ENCODE results near the gene C6orf52.
"Not testable (repeated sequence)": the region's sequence is repeated elsewhere in the genome, so short reads cannot be mapped to it uniquely, and the experiment has no call there.

C6orf52 gene

DNA sequence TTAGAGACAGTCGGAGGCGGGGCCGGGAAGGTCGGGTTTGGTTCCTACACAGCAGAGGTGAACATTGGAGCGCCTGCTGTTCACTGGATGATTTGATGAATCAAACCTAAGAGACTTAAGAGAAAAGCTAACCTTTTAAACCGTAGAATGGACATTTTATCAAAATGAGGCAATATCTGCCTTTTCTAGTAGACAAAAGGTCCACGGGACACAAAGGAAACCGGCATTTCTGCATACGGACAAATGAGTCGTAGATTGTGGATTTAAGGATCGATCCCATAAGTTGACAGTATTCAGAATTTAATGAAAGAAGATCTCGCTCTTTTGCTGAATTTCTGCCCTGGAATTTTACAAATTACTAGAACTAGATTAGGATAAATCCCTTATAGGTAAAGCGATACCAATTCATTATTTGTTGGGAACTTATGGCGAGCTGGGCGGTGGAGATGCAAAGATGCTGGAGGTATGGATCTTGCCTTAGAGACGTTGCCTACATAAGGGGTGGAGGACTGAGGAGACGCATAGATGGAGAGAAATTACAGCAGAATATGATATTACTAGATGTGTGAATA is 756 bp upstream of the C6orf52 start:
- no peak for DNase-seq

DNA sequence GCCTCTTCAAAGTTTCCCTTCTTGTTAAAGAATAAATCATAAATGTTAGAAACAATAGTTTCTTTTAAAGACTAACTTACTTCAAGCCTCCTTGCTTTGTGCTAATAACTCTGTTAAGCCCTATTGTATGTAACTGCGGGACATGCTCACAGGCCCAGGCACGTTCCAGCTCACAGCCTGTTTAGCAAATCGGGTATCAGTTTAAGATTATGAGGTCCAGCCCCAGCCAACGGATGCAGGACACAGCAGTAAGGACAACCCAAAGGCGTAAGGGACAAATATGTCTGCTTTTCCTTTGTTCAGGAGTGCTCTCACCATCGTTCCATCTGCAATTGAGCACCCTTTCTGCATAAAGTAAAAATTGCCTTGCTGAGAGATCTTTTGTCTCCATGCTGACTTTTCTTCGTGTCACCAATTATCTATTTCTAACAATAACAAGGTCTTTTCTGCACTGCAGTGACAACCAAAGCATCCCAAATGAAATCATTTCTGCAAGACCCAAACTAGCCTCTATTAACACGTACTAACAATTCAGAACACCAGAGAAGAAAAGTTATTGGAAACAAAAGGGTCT is 1.4 kb downstream of the C6orf52 start:
- DNase-seq, result no peak

DNA sequence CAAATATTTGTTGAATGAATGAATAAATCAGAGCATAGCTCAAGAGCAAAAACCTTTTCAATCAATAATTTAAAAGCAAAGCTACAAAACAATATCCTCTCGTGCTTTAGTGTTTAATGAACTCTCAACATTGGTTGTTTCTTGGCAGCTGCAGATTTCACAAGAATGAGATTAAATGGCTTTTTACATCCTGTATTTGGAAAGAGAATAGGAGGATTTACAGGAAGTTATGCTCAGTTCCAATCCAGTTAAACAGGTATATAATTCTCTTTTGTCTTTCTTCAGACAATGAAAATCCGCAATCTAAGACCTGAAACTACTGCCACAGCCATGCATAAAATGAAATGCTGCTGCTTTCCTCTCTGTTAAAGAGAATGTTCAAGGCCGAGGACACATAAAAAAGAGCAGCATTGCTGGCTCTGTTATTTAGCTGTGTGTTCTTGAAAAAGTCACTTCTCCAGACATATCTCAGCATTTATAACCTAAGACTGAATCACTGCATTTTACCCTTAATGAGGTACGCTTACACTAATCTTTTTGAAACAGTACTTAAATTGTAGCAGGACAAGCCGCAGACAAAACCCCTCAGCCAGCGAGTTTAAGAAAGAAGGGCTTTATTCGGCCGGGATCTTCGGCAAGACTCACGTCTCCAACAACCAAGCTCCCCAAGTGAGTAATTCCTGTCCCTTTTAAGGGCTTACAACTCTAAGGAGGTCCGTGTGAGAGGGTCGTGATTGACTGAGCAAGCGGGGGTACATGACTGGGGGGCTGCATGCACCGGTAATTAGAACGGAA is 3.6 kb downstream of the C6orf52 start:
- no peak for DNase-seq

DNA sequence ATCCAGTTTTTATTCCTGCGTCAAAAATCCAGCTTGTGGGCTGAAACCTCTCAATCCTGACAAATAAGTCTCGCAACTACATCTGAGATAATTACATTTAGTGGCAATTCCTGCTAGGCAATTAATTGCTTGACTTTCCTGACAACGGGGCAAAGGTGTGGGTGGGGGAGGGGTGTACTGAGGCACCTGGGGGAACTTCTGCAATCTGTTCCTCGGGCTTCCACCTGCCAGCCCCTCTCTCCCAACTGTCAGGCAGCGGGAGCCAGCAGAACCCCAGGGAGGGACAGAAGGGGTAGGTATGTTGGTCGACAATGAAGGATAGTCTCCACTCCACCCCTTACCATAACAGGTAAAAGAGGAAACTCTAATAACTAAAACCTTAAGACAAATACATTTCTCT is 6.8 kb downstream of the C6orf52 start:
- DNase-seq, result no peak

DNA sequence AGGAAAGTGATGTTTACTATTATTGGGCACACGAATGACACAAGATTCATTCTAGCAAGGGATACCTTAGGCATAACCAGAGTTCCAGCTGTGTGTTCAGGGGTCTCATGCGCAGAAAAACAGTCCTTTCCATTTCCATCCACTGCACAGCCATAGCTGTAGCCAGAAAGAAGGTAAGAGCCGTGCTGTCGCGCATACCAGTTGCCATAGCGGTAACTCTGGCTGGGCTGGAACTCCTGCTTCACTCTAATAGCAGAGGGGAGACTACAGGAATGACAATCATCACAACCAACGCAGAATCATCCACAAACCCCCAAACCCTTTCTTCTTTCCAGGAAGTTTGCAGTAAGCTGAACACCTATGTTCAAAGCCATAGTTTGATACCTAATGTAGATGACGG is 7.5 kb downstream of the C6orf52 start:
- DNase-seq, result no peak

DNA sequence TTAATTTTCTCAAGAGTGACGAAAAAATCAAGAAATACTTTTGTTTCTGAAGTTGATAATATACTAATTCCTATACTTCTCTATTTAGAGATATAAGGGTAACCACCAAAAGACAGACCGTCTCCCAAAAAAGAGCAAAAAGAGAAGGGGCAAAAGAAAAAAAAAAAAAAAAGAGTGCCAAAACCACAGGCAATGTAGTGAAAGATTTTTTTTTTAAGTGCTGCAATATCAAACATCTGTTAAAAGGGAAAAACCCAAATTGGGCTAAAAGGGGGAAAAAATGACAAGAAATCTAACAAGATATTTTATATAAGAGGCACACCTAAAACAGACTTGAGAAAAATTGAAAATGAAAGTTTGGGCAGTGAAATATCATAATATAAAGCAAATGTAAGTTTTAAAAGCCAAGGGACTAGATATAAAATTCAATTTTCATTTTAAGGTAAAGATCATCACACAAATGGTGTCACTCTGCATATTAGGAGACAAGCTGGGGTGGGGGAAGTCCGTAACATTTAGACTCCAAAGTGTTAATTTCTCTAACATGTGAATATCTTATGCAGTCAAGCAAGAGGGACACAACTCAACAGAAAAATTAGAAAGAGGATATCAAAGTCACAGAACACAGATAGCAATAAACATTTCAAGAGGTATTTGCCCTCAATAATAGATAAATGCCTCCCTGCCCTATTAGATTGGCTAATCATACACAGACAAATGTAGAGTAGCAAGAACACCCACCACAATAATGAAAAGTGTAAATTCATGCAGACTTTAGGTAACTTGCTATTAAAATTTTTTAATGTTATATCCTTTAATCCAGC is 9.1 kb downstream of the C6orf52 start:
- no peak for DNase-seq

DNA sequence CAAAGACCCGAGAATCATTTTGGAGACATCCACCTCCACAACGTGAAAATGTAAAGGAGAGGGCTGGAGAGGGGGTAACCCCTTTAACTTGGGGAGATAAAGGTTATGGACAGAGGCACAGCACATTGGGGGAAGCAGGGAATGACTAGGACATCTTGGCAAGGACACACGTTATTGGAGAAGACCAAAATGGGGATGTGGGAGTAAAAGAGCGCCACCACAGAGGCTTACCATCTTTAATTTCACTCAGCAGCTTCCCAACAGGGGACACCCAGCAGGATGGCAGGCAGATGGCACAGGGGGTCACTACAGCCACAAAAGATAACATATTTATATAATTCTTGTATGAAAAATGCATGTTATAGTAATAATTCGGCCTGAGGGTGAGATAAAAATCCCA is 9.8 kb downstream of the C6orf52 start:
- DNase-seq, result no peak

DNA sequence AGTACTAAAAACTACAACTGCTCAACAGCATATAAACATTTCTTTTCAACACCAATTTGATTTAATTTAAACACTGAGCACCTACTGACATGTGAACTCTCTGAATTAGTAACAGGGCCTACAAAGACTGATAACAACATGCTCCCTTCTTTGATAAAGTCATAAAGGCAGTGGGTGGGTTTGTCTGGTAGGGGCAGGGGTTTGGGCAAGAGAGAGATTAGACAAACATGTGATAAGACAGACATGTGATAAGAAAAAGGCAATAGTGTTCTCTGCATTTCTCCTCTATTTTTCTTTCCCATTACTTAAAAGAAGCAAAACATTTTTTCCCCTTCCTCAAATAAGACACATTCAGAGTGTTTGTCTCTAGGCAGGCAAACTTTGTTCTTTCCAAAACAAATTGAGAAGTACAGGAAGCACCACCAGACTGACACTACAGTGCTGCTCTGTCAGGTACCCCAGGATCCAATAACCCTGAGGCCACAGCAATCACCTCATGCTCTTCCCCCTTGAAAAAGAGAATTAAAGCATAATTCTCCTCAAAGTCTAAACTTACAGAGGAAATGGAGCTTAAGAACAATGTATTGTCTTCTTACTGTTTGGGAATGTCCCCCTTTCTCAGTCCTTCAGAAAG is 11.9 kb downstream of the C6orf52 start:
- DNase-seq, result no peak

DNA sequence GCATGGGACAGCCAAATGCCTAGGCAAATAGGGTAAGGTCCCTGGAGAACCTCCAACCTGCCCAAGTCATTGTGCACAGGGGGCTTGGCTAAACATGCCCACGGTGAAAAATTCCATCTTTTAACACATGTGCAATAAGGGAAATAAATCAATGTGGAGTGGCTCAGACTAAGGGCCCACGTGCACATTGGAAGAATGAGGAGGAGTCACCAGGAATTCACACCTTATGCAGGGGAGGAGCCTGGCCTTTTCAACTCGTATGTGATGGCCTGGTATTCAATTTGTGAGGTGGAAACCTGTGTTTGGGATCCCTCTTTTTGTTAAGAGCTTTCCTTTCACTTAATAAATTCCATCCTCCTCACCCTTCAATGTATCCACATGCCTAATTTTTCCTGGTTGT is 12.6 kb downstream of the C6orf52 start:
- DNase-seq, result no peak

DNA sequence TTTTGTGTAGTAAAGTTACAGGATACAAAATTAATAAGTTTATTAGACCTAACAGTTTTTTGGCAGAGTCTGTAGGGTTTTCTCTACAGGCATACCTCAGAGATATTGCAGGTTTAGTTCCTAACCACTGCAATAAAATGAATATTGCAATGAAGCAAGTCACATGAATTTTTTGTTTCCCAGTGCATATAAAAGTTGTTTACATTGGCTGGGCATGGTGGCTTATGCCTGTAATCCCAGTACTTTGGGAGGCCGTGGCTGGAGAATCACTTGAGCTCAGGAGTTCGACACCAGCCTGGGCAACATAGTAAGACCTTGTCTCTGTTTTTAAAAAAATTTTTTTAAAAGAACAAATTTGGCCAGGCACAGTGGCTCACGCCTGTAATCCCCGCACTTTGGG is 16.0 kb downstream of the C6orf52 start:
- DNase-seq, result no peak

DNA sequence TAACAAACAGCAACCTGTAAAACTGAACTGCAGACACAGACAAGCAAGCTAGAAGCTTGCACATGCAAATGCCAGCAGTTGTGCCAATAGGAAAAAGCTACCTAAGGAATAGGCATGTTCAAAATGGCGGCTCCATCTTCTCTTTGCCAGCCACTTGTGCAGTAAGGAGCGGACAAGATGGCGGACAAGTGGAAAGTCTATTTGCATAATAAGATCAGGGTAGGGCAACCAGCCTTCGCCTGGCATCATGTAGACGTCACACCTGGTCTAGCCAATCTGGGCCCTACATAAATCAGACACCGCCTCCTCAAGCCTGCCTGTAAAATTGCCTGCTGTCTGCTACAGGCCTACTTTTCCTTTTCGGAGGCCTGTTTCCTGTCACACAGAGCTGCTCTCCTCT is 18.0 kb downstream of the C6orf52 start:
- DNase-seq, result no peak

DNA sequence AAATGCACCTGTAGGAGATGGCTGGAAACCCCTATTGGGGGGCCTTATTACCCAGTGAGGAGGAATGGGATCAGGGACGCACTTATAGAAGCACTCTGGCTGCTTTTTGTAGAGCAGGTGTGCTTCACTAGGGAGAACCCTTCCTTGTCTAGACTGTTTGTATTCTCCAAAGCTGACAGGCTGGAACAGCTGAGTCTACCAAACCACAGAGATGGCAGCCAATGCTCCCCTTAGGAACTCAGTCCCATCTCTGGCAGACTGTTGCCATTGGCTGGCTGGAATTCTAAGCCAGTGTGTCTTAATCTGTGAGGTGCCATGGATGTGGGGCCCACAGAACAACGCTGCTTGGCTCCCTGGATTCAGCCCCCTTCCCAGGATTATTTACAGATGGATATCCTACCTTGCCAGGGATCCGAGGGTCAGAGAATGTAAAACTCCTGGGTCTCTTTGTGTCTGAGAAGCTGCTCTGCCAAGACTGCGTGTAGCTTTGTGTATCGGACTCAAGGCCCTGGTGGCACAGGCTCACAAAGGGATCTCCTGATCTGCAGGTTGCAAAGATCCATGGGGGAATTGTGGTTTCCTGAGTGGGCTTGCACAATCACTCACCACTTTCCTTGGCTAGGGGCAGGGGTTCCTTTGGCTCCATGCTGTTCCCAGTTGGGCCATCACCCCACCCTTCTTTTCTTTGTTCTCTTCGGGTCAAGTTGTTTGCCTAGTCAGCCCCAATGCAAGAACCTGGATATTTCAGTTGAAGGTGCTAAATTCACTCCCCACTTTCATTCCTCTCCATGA is 26.1 kb downstream of the C6orf52 start:
- no peak for DNase-seq

DNA sequence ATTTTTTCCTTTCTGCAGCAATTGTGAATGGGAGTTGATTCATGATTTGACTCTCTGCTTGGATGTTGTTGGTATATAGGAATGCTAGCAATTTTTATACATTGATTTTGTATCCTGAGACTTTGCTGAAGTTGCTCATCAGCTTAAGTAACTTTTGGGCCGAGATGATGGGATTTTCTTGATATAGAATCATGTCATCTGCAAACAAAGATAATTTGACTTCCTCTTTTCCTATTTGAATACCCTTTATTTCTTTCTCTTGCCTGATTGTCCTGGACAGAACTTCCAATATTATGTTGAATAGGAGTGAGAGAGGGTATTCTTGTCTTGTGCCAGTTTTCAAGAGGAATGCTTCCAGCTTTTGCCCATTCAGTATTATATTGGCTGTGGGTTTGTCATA is 28.8 kb downstream of the C6orf52 start:
- DNase-seq, result not testable (repeated sequence)

DNA sequence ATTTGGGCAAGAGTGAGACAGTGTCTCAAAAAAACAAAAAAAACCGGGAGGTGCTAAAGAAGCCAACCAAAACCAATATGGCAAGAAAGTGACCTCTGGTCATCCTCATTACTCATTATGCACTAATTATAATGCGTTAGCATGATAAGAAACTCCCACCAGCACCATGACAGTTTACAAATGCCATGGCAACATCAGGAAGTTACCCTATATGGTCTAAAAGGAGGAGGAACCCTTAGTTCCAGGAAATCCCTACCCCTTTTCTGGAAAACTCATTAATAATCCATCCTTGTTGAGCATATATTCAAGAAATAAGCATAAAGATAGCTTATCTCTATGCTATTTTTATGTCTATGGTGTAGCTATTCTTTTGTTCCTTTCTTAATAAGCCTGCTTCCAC is 31.7 kb downstream of the C6orf52 start:
- no peak for DNase-seq

DNA sequence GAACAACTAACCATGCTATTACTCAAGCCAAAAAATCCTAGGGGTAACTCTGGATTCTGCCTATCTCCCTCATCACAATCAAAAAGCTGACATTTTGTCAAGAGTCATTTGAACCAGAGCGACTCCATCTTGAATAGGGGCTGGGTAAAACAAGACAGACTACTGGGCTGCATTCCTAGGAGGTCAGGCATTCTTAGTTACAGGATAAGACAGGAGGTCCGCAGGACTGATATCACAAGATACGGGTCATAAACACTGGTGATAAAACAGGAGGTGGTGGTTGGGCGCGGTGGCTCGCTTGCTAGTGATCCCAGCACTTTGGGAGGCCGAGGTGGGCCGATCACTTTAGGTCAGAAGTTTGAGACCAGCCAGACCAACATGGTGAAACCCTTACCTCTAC is 32.2 kb downstream of the C6orf52 start:
- DNase-seq, result no peak

DNA sequence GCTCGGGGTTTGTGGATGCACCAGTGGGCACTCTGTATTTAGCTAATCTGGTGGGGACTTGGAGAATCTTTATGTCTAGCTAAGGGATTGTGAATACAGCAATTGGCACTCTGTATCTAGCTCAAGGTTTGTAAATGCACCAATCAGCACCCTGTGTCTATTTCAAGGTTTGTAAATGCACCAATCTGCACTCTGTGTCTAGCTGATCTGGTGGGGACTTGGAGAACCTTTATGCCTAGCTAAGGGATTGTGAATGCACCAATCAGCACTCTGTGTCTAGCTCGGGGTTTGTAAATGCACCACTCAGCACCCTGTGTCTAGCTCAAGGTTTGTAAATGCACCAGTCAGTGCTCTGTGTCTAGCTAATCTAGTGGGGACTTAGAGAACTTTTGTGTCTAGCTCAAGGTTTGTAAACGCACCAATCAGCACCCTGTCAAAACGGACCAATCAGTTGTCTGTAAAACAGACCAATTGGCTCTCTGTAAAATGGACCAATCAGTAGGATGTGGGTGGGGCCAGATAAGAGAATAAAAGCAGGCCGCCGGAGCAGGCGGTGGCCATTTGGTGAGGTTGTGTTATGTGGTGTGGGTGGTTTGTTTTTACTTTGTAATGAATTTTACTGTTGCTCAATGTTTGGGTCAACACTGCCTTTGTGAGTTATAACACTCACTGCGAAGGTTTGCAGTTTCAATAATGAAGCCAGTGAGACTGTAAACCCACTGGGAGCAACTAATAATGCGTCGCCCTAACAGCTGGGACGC is 33.8 kb downstream of the C6orf52 start:
- DNase-seq, result not testable (repeated sequence)

DNA sequence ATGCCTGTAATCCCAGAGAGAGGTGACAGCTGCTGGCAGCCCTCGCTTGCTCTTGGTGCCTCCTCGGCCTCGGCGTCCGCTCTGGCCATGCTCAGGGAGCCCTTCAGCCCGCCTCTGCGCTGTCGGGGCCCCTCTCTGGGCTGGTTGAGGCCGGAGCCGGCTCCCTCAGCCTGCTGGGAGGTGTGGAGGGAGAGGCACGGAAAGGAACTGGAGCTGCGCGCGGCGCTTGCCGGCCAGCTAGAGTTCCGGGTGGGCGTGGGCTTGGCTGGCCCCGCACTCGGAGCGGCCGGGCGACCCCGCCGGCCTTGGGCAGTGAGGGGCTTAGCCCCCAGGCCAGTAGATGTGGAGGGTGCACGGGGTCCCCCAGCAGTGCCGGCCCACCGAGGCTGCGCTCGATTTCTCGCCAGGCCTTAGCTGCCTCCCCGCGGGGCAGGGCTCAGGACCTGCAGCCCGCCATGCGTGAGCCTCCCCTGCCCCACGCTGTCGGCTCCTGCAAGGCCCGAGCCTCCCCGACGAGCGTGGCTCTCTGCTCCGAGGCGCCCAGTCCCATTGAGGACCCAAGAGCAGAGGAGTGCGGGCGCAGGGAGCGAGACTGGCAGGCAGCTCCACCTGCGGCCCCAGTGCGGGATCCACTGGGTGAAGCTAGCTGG is 34.6 kb downstream of the C6orf52 start:
- peak; percentile 11 for DNase-seq

DNA sequence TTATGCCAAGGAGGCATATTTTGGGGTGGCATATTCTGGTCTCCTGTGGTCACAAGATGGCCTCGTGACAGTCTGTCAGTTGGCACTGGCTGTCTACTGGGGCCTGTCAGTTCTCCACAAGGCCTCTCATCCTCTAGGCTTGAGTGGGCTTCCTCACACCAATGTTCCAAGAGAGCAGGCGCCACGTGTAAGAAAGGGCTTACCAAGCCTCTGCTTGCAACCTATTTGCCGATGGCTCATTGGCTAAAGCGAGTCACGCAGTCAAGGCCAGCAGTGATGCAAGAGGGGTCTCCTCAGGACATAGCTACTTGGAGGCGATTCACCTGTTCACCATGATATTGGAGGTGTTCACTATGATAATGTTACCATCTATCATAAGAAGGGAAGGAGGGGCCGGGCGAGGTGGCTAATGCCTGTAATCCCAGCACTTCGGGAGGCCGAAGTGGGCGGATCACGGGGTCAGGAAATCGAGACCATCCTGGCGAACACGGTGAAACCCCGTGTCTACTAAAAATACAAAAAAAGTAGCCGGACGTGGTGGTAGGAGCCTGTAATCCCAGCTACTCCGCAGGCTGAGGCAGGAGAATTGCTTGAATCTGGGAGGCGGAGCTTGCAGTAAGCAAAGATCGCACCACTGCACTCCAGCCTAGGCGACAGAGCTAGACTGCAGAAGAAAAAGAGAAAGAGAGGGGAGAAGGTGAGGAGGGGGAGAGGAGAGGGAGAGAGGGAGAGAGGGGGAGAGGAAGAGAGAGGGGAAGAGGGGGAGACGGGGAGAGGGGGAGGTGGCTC is 35.3 kb downstream of the C6orf52 start:
- DNase-seq, result no peak

DNA sequence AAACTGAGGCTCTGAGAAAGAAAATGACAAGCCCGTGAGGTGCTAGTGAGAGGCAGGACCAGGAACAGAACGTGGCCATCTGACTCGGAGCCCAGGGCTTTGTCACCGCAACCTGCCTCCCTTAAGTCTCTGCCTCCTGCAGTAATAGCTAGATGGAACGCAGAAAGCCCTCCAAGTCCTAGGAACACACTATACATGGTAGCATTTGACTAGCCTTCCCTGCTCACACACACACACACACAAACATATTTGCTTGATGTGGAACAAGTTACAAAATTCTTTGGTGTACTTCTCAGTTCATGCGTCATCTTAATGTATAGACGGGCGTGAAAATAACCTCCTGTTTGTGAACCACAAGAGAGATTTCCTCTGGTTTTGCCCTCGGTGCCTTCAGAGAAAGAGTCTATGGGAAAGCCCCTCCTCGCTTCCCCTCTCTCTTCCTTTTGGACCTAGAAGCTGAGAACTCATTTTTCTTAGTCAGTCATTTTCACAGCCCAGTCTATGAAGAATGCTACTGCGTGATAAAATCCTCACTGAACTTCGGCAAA is 38.8 kb downstream of the C6orf52 start:
- DNase-seq, result no peak

DNA sequence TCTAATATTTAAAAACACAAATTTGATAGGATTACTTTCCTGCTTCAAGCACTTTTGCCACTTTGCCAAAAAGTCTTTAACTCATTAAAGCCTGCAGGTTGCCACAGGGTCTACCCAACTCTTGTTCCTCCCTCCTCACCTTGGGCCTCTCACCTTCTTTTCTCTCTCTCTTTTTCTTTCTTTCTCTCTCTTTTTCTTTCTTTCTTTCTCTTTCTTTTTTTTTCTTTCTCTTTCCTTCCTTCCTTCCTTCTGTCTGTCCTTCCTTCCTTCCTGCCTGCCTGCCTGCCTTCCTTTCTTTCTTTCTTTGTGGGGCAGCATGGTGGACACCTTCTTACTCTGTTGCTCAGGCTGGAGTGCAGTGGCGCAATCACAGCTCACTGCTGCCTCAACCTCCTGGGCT is 50.2 kb downstream of the C6orf52 start:
- no peak for DNase-seq
